NT2/D1 (cell line): ENCODE results near the gene NEK9.

Source experiments
- DNase-seq: peaks from one replicate; pipeline ENCODE4 v3.0.0-alpha.2; 2011; ENCODE audit warnings: low read depth, low spot score
- H3K27me3 ChIP-seq: 2 replicates; pipeline ENCODE4 v1.6.0; 2011; ENCODE audit warnings: mild to moderate bottlenecking; ENCODE audit not compliant: insufficient read length, insufficient read depth
- H3K36me3 ChIP-seq: 2 replicates; pipeline ENCODE4 v1.6.1; 2011; ENCODE audit warnings: mild to moderate bottlenecking, low read length, mixed read lengths; ENCODE audit not compliant: insufficient read depth, insufficient read length
- H3K4me1 ChIP-seq: 2 replicates; pipeline ENCODE4 v1.5.1; 2011; ENCODE audit not compliant: insufficient read depth, insufficient read length
- H3K4me3 ChIP-seq: 2 replicates; pipeline ENCODE4 v1.5.1; 2011; ENCODE audit warnings: low read depth; ENCODE audit not compliant: insufficient read length
- H3K9ac ChIP-seq: 2 replicates; pipeline ENCODE4 v1.6.0; 2011; ENCODE audit warnings: low read depth; ENCODE audit not compliant: insufficient read length
- H3K9me3 ChIP-seq: 2 replicates; pipeline ENCODE4 v1.5.1; 2011; ENCODE audit warnings: mild to moderate bottlenecking, low read length; ENCODE audit not compliant: insufficient read depth
- SUZ12 ChIP-seq: IDR thresholded peaks from 2 replicates; pipeline ENCODE4 v1.6.1; 2011; ENCODE audit not compliant: insufficient read length, insufficient read depth; ENCODE audit errors: extremely low read depth
- YY1 ChIP-seq: IDR thresholded peaks from 2 replicates; pipeline ENCODE4 v1.6.1; 2011; ENCODE audit not compliant: insufficient read length, insufficient read depth
- ZNF274 ChIP-seq: IDR thresholded peaks from 2 replicates; pipeline ENCODE4 v1.6.1; 2011; ENCODE audit warnings: mild to moderate bottlenecking, low read depth, low read length

NEK9 gene

DNA sequence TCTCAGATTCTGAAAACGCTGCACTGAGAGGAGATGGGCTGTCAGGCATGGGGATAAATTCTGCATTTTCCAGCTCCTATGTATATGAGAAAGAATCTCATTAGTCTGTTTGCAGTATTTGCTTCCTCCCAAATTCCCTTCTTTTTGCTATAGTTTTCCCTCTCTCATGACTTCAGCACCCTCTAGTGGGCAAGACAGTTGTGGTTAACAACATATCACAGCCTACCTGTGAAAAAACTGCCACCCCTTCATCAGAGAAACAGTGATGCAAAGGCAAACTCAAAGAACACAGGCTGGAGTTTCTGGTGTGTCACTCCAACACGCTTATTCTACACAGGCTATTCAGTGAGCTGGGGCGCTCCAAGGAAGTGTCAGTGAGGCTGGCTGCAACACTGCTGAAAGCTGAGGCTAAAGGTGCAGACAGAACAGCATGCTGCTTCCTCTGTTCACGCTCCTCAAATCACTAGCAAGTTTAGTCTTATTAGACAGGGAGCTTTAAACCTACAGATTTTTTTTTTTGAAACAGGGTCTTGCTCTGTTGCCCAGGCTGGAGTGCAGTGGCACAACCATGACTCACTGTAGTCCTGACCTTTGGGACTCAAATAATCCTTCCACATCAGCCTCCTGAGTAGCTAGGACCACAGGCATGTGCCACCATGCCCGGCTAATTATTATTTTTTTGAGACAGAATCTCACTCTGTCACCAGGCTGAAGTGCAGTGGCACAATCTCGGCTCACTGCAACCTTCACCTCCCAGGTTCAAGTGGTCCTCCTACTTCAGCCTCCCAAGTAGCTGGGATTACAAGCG lies 38.1 kb downstream of the NEK9 start:
- peak; percentile 38 for DNase-seq
- H3K9me3 ChIP-seq: no peaks in the 10 kb centered on the region
- no peak overlapping the region for H3K9ac ChIP-seq
- H3K4me1 ChIP-seq: no peaks in the 10 kb centered on the region
- H3K36me3 ChIP-seq: peaks cover 65% of the 10 kb centered on the region
- no peaks in the 10 kb centered on the region for H3K27me3 ChIP-seq
- TF ChIP-seq SUZ12: no peak
- no peak overlapping the region for H3K4me3 ChIP-seq

DNA sequence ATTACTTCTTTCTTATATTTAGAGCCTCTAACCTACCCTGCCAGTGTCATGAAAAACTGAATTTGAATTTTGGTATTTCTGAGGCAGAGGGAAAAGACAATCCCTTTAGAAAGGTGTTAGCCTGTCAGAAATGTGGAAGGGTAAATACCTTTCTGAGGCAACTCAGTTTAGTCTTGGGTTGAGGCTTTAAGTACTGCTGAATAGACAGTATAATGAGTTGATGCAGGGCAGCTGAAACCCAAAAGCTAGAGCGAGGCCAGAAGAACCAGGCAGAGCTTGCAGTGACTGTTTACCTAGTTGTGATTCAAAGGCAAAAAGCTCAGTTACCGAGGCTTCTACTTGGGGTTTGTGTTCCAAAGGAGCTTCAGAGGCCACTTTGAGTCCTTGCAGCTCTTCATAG lies 38.7 kb downstream of the NEK9 start:
- no peak for DNase-seq
- H3K9me3 ChIP-seq: no peaks in the 10 kb centered on the region
- no peak for TF ChIP-seq SUZ12
- no peak for TF ChIP-seq ZNF274
- no peak for TF ChIP-seq YY1
- no peaks in the 10 kb centered on the region for H3K27me3 ChIP-seq
- H3K9ac ChIP-seq: no peak overlapping the region
- H3K4me3 ChIP-seq: no peak overlapping the region
- peaks cover 68% of the 10 kb centered on the region for H3K36me3 ChIP-seq
- H3K4me1 ChIP-seq: no peaks in the 10 kb centered on the region

DNA sequence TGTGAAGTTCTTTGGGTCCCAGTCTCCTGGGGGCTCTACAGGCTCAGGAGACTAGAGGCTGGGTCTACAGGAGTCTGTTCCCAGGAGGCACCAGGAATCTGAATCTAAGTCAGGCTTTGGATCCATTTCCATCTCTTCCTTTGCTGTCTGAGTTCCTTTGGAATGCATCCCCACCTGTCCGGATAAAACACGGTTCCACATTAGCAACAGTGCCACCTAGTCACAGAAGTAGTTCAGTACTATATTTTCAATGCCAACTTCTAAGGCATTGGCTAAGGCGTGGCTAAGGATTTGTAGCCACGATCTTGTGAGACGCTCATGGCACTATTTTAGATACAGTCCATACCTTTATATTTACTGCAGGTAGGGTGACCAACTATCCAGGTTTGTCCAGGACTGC lies 42.3 kb downstream of the NEK9 start:
- Histone ChIP-seq H3K9me3 (no peaks in the 10 kb centered on the region), H3K4me3 (no peak overlapping the region), H3K9ac (no peak overlapping the region), H3K36me3 (peaks cover 66% of the 10 kb centered on the region), H3K4me1 (no peaks in the 10 kb centered on the region), H3K27me3 (no peaks in the 10 kb centered on the region)
- TF ChIP-seq SUZ12 (no peak), YY1 (no peak), ZNF274 (no peak)
- no peak for DNase-seq

DNA sequence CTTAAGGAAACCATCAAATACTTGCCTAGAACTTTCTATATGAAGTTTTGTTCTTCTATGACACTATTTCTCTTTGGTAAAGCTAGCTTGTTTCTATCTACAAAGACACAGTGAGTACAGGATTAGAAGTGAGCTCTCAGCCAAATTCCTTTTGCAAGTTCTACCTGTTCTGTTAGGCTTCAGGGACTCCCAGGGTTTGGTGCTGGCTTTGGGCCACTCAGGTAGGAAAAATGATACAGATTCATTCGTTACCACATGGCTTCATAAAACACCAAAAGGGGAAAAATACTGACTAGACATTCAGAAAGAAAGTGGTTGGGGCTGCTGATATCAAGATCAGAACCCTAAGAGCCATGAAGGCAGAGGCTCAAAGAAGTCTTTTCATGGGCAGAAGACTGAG lies 43.6 kb downstream of the NEK9 start:
- H3K36me3 ChIP-seq: peaks cover 61% of the 10 kb centered on the region
- DNase-seq: no peak
- no peaks in the 10 kb centered on the region for H3K4me1 ChIP-seq
- H3K27me3 ChIP-seq: no peaks in the 10 kb centered on the region
- no peak for TF ChIP-seq YY1
- TF ChIP-seq ZNF274: no peak
- TF ChIP-seq SUZ12: no peak
- H3K9me3 ChIP-seq: no peaks in the 10 kb centered on the region
- H3K9ac ChIP-seq: no peak overlapping the region
- no peak overlapping the region for H3K4me3 ChIP-seq

DNA sequence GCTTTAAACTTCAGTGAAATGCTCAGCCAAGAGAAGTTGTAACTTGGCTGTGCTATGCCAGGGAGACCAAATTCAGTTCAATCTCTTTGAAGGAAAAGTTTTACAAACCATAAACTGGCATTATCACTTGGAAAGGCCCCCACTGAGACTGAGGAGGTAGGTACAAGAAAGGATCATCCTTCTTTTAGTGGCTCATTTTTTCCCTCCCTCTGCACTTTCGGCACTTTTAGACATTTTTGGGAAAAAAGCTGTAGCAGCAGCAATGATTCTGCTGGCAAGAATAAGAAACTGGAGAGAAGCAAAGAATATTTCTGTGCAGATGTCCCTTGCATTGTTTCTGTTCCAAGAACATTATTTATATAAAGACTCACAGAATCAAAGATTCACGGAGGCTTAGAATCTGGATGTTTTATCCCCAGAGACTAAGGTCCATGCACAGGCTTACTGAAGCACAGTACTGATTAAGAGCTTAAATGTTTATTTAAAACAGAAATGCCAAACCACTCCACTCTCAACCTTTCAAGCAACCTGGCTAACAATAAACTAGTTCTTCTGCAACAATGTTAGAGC lies 45.1 kb downstream of the NEK9 start:
- Histone ChIP-seq H3K9me3 (no peaks in the 10 kb centered on the region), H3K36me3 (peaks cover 46% of the 10 kb centered on the region), H3K4me1 (no peaks in the 10 kb centered on the region), H3K9ac (no peak overlapping the region), H3K4me3 (no peak overlapping the region), H3K27me3 (no peaks in the 10 kb centered on the region)
- no peak for TF ChIP-seq ZNF274
- TF ChIP-seq SUZ12: no peak
- no peak for TF ChIP-seq YY1
- DNase-seq: no peak

DNA sequence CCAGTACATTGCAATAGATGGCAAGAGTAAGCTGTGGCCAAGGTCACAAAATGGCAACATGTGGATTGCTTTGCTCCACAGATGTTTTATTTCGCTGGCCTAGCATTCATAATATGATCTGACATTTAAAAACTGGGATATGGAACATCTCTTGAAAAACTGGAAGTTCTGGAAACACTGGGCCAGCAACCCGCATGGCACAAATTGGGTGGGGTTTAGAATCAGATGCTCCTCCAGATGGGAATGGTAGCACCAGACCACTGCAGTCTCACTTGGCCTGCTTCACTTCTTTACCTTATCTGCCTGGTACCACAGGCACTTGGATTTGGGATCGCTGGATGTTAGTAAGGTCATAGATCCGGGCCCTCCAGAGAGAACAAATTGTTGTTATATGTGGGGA lies 47.3 kb downstream of the NEK9 start:
- no peaks in the 10 kb centered on the region for H3K4me1 ChIP-seq
- no peak for TF ChIP-seq ZNF274
- no peak for TF ChIP-seq YY1
- H3K36me3 ChIP-seq: peaks cover 28% of the 10 kb centered on the region
- no peaks in the 10 kb centered on the region for H3K9me3 ChIP-seq
- H3K9ac ChIP-seq: no peak overlapping the region
- no peaks in the 10 kb centered on the region for H3K27me3 ChIP-seq
- no peak overlapping the region for H3K4me3 ChIP-seq
- DNase-seq: no peak

DNA sequence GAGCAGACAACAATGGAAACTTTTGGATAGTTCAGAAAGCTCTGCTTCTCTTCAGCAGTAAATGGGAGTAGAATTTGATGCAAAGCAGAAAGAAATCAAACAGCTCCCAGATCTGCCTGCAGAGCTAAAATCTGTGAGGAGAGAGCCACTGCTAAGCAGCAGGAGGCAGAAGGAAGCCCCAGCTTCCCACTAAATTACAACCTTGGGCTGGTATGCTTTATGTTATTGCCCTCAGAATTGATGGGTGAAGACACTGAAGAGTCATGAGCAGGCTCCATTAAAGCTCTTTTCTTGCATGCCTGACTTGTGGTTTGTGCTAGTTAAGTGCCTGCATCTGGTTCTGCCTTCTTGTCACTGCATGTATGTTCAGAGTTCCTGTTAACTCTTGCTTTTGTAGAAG lies 49.1 kb downstream of the NEK9 start:
- no peaks in the 10 kb centered on the region for H3K27me3 ChIP-seq
- no peak overlapping the region for H3K4me3 ChIP-seq
- H3K36me3 ChIP-seq: peaks cover 11% of the 10 kb centered on the region
- no peaks in the 10 kb centered on the region for H3K4me1 ChIP-seq
- no peak overlapping the region for H3K9ac ChIP-seq
- no peaks in the 10 kb centered on the region for H3K9me3 ChIP-seq
- TF ChIP-seq YY1: no peak
- no peak for TF ChIP-seq SUZ12
- TF ChIP-seq ZNF274: no peak
- no peak for DNase-seq

DNA sequence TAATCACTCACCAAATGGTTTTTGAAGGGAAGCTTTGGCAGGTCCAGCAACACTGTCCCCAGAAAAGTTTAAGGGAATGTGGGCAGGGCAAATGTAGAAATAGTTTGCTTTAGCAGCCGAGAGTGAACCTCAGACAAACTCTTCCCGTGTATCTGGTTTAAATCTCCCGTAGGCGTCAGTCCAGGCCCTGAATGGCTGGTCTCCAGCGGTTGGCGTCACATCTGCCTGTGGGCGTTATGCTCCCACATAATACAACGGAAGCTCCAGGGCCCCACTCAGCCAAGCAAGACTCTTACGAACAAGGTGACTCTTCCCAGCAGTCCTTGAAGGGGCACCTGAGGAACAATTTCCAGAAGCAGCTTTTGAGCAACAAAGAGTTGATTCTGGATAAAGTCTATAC lies 56.5 kb downstream of the NEK9 start:
- Histone ChIP-seq H3K27me3 (no peaks in the 10 kb centered on the region), H3K4me1 (peaks cover 4% of the 10 kb centered on the region), H3K9ac (no peak overlapping the region), H3K9me3 (no peaks in the 10 kb centered on the region), H3K36me3 (no peaks in the 10 kb centered on the region), H3K4me3 (no peak overlapping the region)
- TF ChIP-seq YY1: no peak
- no peak for TF ChIP-seq ZNF274
- TF ChIP-seq SUZ12: no peak
- no peak for DNase-seq
